ENCODE measurements around the gene CNIH3.

CNIH3 gene

DNA sequence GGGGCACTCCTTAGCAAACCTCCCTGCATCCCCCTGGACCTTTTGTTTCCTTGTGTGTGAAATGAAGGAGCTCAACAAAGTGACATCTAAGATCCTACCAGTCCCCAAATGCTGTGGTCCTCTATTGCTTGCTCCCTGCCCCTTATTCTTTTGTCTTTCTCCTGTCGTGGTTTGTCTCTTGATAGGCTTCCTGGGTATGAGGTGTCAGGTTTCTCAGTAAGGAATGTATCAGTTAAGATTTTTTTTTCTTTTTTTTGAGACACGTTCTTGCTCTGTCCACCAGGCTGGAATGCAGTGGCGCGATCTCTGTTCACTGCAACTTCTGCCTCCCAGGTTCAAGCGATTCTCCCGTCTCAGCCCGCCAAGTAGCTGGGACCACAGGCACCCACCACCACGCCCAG, 16.8 kb downstream of the CNIH3 start (continued):
- TF ChIP-seq TSHZ2 (CRISPR knock-in tag; IDR thresholded peaks at IDR 0.05): no peak

- TF ChIP-seq BACH2 (CRISPR knock-in tag; IDR thresholded peaks at IDR 0.05; ENCODE audit: borderline replicate concordance) (no peak), ISL1 (CRISPR knock-in tag; IDR thresholded peaks at IDR 0.05) (no peak), GLIS3 (CRISPR knock-in tag; IDR thresholded peaks at IDR 0.05) (no peak), ZC3H10 (CRISPR knock-in tag; IDR thresholded peaks at IDR 0.05) (no peak), PATZ1 (CRISPR knock-in tag; IDR thresholded peaks at IDR 0.05; ENCODE audit: borderline replicate concordance) (no peak)
- TF ChIP-seq, protein P1, sequence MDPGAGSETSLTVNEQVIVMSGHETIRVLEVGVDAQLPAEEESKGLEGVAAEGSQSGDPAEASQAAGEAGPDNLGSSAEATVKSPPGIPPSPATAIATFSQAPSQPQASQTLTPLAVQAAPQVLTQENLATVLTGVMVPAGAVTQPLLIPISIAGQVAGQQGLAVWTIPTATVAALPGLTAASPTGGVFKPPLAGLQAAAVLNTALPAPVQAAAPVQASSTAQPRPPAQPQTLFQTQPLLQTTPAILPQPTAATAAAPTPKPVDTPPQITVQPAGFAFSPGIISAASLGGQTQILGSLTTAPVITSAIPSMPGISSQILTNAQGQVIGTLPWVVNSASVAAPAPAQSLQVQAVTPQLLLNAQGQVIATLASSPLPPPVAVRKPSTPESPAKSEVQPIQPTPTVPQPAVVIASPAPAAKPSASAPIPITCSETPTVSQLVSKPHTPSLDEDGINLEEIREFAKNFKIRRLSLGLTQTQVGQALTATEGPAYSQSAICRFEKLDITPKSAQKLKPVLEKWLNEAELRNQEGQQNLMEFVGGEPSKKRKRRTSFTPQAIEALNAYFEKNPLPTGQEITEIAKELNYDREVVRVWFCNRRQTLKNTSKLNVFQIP (CRISPR knock-in tag; IDR thresholded peaks at IDR 0.05; ENCODE audit: borderline replicate concordance, low read depth): no peak
- TF ChIP-seq, protein P2, sequence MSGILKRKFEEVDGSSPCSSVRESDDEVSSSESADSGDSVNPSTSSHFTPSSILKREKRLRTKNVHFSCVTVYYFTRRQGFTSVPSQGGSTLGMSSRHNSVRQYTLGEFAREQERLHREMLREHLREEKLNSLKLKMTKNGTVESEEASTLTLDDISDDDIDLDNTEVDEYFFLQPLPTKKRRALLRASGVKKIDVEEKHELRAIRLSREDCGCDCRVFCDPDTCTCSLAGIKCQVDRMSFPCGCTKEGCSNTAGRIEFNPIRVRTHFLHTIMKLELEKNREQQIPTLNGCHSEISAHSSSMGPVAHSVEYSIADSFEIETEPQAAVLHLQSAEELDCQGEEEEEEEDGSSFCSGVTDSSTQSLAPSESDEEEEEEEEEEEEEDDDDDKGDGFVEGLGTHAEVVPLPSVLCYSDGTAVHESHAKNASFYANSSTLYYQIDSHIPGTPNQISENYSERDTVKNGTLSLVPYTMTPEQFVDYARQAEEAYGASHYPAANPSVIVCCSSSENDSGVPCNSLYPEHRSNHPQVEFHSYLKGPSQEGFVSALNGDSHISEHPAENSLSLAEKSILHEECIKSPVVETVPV (CRISPR knock-in tag; IDR thresholded peaks at IDR 0.05): no peak
- peak; percentile 64 for ATAC-seq
These were observed 19.2 kb downstream of the CNIH3 start for GRCh38 chr1:224635356-224635755.

DNA sequence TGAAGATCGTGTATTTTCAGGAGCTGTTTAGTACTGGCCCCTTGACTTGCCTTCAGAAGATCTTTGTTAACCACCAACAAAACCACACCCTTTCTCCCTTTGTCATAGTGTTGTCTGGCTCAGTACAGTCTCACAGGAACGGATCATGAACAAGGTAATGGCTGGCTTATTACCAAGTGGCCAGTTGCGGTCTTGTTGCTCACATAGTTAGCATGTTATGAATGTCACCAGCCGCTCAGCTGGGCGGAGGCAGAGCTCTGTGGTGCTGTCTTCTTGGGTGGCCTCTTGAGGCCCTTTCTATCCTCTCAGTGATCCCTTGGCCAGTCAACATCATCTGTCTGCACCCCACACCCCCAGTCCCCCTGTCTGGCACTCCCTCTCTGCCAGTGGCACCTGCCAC, 21.4 kb downstream of the CNIH3 start:
- TF ChIP-seq GLIS3 (CRISPR knock-in tag; IDR thresholded peaks at IDR 0.05) (no peak), TOX (CRISPR knock-in tag; IDR thresholded peaks at IDR 0.05; ENCODE audit: borderline replicate concordance) (no peak), CREB5 (CRISPR knock-in tag; IDR thresholded peaks at IDR 0.05; ENCODE audit: low read depth) (no peak), ESRRG (CRISPR knock-in tag; IDR thresholded peaks at IDR 0.05) (no peak), ZFP3 (CRISPR knock-in tag; IDR thresholded peaks at IDR 0.05) (no peak), OSR1 (CRISPR knock-in tag; IDR thresholded peaks at IDR 0.05) (no peak), PATZ1 (CRISPR knock-in tag; IDR thresholded peaks at IDR 0.05; ENCODE audit: borderline replicate concordance) (no peak)
- ATAC-seq: peak; percentile 14

- TF ChIP-seq PATZ1 (CRISPR knock-in tag; IDR thresholded peaks at IDR 0.05; ENCODE audit: borderline replicate concordance) (no peak), ARNTL (CRISPR knock-in tag; IDR thresholded peaks at IDR 0.05; ENCODE audit: borderline replicate concordance, low read depth) (no peak), ZNF565 (CRISPR knock-in tag; conservative IDR thresholded peaks at IDR 0.05; ENCODE audit: low read depth) (no peak), ZC3H10 (CRISPR knock-in tag; IDR thresholded peaks at IDR 0.05) (no peak), OSR1 (CRISPR knock-in tag; IDR thresholded peaks at IDR 0.05) (no peak), BACH2 (CRISPR knock-in tag; IDR thresholded peaks at IDR 0.05; ENCODE audit: borderline replicate concordance) (no peak), TOX (CRISPR knock-in tag; IDR thresholded peaks at IDR 0.05; ENCODE audit: borderline replicate concordance) (no peak), CSDC2 (CRISPR knock-in tag; IDR thresholded peaks at IDR 0.05) (no peak), TCF4 (CRISPR knock-in tag; IDR thresholded peaks at IDR 0.05; ENCODE audit: borderline replicate concordance) (no peak), PPARA (CRISPR knock-in tag; IDR thresholded peaks at IDR 0.05; ENCODE audit: borderline replicate concordance) (no peak), SNAI2 (CRISPR knock-in tag; IDR thresholded peaks at IDR 0.05) (no peak), ISL1 (CRISPR knock-in tag; IDR thresholded peaks at IDR 0.05) (no peak), ZFP3 (CRISPR knock-in tag; IDR thresholded peaks at IDR 0.05) (no peak), ZFP30 (CRISPR knock-in tag; IDR thresholded peaks at IDR 0.05) (no peak)
- TF ChIP-seq, protein P2 (CRISPR knock-in tag; IDR thresholded peaks at IDR 0.05): no peak
- ATAC-seq: no peak
These were observed 21.8 kb downstream of the CNIH3 start for GRCh38 chr1:224637936-224638335.

Measured in SK-N-SH treated with all-trans-retinoic acid at 6 μM for 48 hours (cell line).